K562 (cell line): Measurements from ENCODE around the gene ELAVL3.

Experiments
- CHD4 ChIP-seq: fragments of 200-600 bp; sonication (generic); IDR thresholded peaks from 3 replicates; pipeline ENCODE4 v1.6.1; 2012; ENCODE audit warnings: low read depth, mild to moderate bottlenecking, mixed read lengths, low read length, inconsistent platforms; ENCODE audit not compliant: insufficient read depth, insufficient replicate concordance, poor library complexity, severe bottlenecking
- FOXK2 ChIP-seq, 2 experiments: fragments of 450-650 bp; IDR thresholded peaks in 1 of 2; conservative IDR thresholded peaks in 1 of 2; 2 replicates each; pipeline ENCODE4 v1.6.1; 2016; ENCODE audit warnings: low read depth in 2 of 2, mild to moderate bottlenecking in 1 of 2
- HNRNPL ChIP-seq: fragments of 200-400 bp; formaldehyde crosslinking; IDR thresholded peaks from 2 replicates; pipeline ENCODE4 v1.6.1; 2017; ENCODE audit warnings: low read depth, mild to moderate bottlenecking, low read length
- NR1H2 ChIP-seq: sonication (generic); formaldehyde crosslinking; IDR thresholded peaks from 2 replicates; pipeline ENCODE4 v1.4.0; 2020; ENCODE audit warnings: mild to moderate bottlenecking, missing genetic modification reagents
- POLR2AphosphoS2 ChIP-seq: IDR thresholded peaks from 2 replicates; pipeline ENCODE4 v1.6.1; 2012; ENCODE audit warnings: low read length, improper control_type of control experiment
- SP1 ChIP-seq: sonication (generic); formaldehyde crosslinking; IDR thresholded peaks from 2 replicates; pipeline ENCODE4 v1.8.1; 2022; ENCODE audit warnings: mild to moderate bottlenecking, missing genetic modification reagents
- YY1 ChIP-seq, 3 experiments: IDR thresholded peaks; 2 replicates each; pipeline ENCODE4 v1.6.1; 2011; ENCODE audit warnings: low read length in 2 of 3, mild to moderate bottlenecking in 2 of 3, moderate library complexity in 2 of 3, borderline replicate concordance in 1 of 3, control low read depth in 1 of 3, low read depth in 1 of 3; ENCODE audit not compliant: insufficient read depth in 3 of 3, insufficient replicate concordance in 2 of 3, control insufficient read depth in 1 of 3, insufficient read length in 1 of 3; ENCODE audit errors: extremely low read depth in 1 of 3
- ZBTB7A ChIP-seq: IDR thresholded peaks from 2 replicates; pipeline ENCODE4 v1.6.1; 2011; ENCODE audit warnings: low read depth, mild to moderate bottlenecking, low read length, moderate library complexity, borderline replicate concordance; ENCODE audit not compliant: control insufficient read depth
- ZNF121 ChIP-seq: sonication (generic); formaldehyde crosslinking; conservative IDR thresholded peaks from 2 replicates; pipeline ENCODE4 v1.8.0; 2022; ENCODE audit warnings: missing genetic modification reagents
- TF ChIP-seq, protein P1 (sequence below): sonication (generic); formaldehyde crosslinking; IDR thresholded peaks from 2 replicates; pipeline ENCODE4 v1.8.0; 2022; ENCODE audit warnings: mild to moderate bottlenecking, missing genetic modification reagents, borderline replicate concordance
- TF ChIP-seq, protein P2 (sequence below): fragments of 250-450 bp; sonication (Bioruptor Pico); IDR thresholded peaks from 2 replicates; pipeline ENCODE4 v1.5.0; 2021; ENCODE audit warnings: mild to moderate bottlenecking, moderate library complexity
- TF ChIP-seq, protein P3 (sequence below): fragments of 250-450 bp; sonication (Bioruptor Pico); IDR thresholded peaks from 2 replicates; pipeline ENCODE4 v1.9.0; 2021; ENCODE audit warnings: mild to moderate bottlenecking, inconsistent platforms
- TF ChIP-seq, protein P4 (sequence below): fragments of 150-350 bp; IDR thresholded peaks from 2 replicates; pipeline ENCODE4 v1.6.1; 2014; ENCODE audit warnings: low read depth, mild to moderate bottlenecking, low read length, borderline replicate concordance

DNA sequence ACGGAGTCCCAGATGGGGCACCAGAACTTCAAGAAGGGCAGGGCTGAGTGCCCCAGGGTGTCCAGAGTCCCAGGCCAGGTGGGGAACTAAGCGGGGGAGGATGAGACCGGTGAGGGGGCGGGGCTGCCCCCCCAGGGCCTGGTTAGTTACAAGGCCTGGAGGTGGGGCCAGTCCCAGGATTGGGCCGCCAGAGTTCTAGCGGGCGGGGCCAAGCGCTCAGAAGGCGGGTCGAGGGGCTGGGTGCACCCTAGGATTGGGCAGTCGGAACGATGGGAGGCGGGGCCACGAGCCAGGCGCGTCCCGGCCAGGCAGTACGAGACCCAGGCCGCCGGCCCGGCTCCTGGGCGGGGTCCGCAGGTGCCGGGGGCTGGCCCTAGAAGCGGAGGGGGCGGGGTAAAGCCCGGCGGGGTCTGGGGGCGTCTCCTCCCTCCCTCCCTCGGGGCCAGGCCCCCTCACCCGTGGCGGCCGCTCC lies 24.2 kb upstream of the ELAVL3 start:
- TF ChIP-seq, protein P1, sequence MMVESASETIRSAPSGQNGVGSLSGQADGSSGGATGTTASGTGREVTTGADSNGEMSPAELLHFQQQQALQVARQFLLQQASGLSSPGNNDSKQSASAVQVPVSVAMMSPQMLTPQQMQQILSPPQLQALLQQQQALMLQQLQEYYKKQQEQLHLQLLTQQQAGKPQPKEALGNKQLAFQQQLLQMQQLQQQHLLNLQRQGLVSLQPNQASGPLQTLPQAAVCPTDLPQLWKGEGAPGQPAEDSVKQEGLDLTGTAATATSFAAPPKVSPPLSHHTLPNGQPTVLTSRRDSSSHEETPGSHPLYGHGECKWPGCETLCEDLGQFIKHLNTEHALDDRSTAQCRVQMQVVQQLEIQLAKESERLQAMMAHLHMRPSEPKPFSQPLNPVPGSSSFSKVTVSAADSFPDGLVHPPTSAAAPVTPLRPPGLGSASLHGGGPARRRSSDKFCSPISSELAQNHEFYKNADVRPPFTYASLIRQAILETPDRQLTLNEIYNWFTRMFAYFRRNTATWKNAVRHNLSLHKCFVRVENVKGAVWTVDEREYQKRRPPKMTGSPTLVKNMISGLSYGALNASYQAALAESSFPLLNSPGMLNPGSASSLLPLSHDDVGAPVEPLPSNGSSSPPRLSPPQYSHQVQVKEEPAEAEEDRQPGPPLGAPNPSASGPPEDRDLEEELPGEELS (CRISPR knock-in tag), result no peak
- no peak for TF ChIP-seq HNRNPL
- TF ChIP-seq, protein P2, sequence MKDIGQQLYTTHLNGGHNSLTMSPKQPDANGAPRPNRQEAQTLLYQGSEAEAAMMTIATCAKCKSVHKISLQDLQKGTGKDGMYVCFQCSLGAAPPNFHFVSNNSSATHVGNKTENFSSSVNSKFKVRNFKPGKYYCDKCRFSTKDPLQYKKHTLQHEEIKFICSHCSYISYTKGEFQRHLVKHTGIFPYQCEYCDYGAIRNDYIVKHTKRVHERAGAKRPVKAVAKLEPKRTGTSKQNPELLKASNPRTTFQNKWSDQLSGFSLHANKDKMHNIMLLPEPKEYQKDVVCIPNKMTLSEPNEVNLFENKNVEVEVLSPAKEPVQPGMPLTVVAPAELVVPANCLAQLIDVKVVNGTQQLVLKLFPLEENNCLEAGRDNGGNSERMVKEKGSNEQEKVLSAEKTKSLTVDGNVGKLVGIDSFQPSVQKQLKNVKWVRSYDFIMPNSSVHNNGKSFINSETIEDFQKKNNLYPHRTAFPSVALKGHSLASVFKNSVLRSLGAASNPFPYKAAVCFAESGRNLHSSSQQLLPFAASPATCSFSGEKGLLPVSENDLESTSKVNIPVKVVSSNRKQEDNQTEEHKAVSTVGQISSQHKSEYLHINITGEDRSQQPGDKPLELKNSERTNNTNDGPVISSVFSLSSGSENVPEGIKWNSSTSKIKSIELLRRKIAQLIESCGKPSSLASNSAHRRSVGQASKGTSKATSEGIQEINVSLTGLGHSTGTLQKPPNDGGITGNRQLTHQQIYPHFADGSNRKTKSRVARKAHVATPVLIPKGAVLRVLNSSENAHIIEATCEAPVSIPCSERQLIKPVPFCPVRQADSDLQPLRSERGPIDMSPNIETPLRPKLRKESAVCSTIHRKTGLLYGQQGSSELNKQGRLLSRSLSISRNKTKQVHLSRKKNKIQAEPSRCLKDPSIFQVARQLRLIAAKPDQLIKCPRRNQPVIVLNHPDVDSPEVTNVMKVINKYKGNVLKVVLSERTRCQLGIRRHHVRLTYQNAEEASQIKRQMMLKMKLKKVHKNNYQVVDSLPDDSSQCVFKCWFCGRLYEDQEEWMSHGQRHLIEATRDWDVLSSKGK, result no peak
- no peak for TF ChIP-seq CHD4
- peak; percentile 93 for TF ChIP-seq SP1
- TF ChIP-seq POLR2AphosphoS2, result no peak
- no peak for TF ChIP-seq ZNF121 (CRISPR knock-in tag)
- TF ChIP-seq, protein P3, sequence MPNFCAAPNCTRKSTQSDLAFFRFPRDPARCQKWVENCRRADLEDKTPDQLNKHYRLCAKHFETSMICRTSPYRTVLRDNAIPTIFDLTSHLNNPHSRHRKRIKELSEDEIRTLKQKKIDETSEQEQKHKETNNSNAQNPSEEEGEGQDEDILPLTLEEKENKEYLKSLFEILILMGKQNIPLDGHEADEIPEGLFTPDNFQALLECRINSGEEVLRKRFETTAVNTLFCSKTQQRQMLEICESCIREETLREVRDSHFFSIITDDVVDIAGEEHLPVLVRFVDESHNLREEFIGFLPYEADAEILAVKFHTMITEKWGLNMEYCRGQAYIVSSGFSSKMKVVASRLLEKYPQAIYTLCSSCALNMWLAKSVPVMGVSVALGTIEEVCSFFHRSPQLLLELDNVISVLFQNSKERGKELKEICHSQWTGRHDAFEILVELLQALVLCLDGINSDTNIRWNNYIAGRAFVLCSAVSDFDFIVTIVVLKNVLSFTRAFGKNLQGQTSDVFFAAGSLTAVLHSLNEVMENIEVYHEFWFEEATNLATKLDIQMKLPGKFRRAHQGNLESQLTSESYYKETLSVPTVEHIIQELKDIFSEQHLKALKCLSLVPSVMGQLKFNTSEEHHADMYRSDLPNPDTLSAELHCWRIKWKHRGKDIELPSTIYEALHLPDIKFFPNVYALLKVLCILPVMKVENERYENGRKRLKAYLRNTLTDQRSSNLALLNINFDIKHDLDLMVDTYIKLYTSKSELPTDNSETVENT (CRISPR knock-in tag), result no peak
- TF ChIP-seq ZBTB7A, result peak; percentile 87; the same call in 1 of the 2 replicates
- TF ChIP-seq FOXK2 (conservative IDR thresholded peaks at IDR 0.05 in 1 of 2, IDR thresholded peaks at IDR 0.05 in 1 of 2; ENCODE audit: low read depth in 2 of 2), result no peak
- no peak for TF ChIP-seq NR1H2 (CRISPR knock-in tag)
- no peak for TF ChIP-seq YY1 (IDR thresholded peaks at IDR 0.05; ENCODE audit: borderline replicate concordance in 1 of 3, control insufficient read depth in 1 of 3, extremely low read depth in 1 of 3, insufficient read depth in 3 of 3, insufficient read length in 1 of 3, insufficient replicate concordance in 2 of 3, low read depth in 1 of 3, low read length in 2 of 3)
- TF ChIP-seq, protein P4, sequence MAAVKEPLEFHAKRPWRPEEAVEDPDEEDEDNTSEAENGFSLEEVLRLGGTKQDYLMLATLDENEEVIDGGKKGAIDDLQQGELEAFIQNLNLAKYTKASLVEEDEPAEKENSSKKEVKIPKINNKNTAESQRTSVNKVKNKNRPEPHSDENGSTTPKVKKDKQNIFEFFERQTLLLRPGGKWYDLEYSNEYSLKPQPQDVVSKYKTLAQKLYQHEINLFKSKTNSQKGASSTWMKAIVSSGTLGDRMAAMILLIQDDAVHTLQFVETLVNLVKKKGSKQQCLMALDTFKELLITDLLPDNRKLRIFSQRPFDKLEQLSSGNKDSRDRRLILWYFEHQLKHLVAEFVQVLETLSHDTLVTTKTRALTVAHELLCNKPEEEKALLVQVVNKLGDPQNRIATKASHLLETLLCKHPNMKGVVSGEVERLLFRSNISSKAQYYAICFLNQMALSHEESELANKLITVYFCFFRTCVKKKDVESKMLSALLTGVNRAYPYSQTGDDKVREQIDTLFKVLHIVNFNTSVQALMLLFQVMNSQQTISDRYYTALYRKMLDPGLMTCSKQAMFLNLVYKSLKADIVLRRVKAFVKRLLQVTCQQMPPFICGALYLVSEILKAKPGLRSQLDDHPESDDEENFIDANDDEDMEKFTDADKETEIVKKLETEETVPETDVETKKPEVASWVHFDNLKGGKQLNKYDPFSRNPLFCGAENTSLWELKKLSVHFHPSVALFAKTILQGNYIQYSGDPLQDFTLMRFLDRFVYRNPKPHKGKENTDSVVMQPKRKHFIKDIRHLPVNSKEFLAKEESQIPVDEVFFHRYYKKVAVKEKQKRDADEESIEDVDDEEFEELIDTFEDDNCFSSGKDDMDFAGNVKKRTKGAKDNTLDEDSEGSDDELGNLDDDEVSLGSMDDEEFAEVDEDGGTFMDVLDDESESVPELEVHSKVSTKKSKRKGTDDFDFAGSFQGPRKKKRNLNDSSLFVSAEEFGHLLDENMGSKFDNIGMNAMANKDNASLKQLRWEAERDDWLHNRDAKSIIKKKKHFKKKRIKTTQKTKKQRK, result no peak
